Aorta (tissue), 5 donors: ENCODE measurements around the gene MYOT. TPM values are rescaled to one million over a fixed set of nuclear protein-coding genes. Genes with fewer than 3 reads are reported as not detected.

ENCODE experiments used
- ATAC-seq: fragments of 200-7000 bp; cut with Tn5 transposase; one replicate; pipeline ENCODE4 v1.9.1; 2022; ENCODE audit warnings: moderate library complexity; ENCODE audit not compliant: low FRiP score
- DNase-seq, 2 donors: peaks; one replicate each; pipeline ENCODE4 v3.0.0-alpha.2; 2020
- H3K27ac ChIP-seq, 2 donors: one replicate each; pipeline ENCODE4 v1.5.1; 2013; ENCODE audit warnings: low read length in 2 of 2, mild to moderate bottlenecking in 2 of 2, moderate library complexity in 2 of 2, control low read depth in 1 of 2, inconsistent platforms in 1 of 2, low read depth in 1 of 2
- H3K27me3 ChIP-seq, 2 donors: one replicate each; pipeline ENCODE4 v1.6.1; 2013; ENCODE audit warnings: control low read depth in 1 of 2, low read length in 1 of 2, mild to moderate bottlenecking in 1 of 2, moderate library complexity in 1 of 2; ENCODE audit not compliant: insufficient read depth in 2 of 2, control insufficient read depth in 1 of 2
- H3K36me3 ChIP-seq, 2 donors: one replicate each; pipeline ENCODE4 v1.6.1; 2013; ENCODE audit warnings: control low read depth in 1 of 2, low read length in 1 of 2, mild to moderate bottlenecking in 1 of 2; ENCODE audit not compliant: insufficient read depth in 2 of 2, control insufficient read depth in 1 of 2
- H3K4me1 ChIP-seq, 2 donors: one replicate each; pipeline ENCODE4 v1.6.1; 2013; ENCODE audit warnings: low read length in 2 of 2, control low read depth in 1 of 2, mild to moderate bottlenecking in 1 of 2, moderate library complexity in 1 of 2; ENCODE audit not compliant: insufficient read depth in 2 of 2, control insufficient read depth in 1 of 2
- H3K4me3 ChIP-seq, 2 donors: one replicate each; pipeline ENCODE4 v1.5.1; 2013; ENCODE audit warnings: low read length in 2 of 2, control low read depth in 1 of 2, mild to moderate bottlenecking in 1 of 2
- H3K9me3 ChIP-seq: one replicate; pipeline ENCODE4 v1.6.1; 2013; ENCODE audit warnings: mild to moderate bottlenecking, low read length; ENCODE audit not compliant: control insufficient read depth
- WGBS, 2 donors: extraction: QIAGEN DNeasy Blood & Tissue Kit; methylation state at CpG; one replicate each; pipeline ENCODE4 v1.1.7; 2013; 5-methylcytosine and 5-hydroxymethylcytosine counted together
- intact Hi-C, 2 donors: fragments of 100-400 bp; cut with DNase I; formaldehyde crosslinking; loops; one replicate each; pipeline versions ENCODE4 v1.14.2 to v1.15.0; 2022
- polyA plus RNA-seq, 2 donors: library from polyadenylated mRNA; stranded (reverse); fragments of 200-250 nt; gene quantifications; one replicate each; pipeline ENCODE4 v1.2.3, GENCODE V29; 2013
- total RNA-seq, 2 donors: library from RNA; stranded (reverse); fragmentation: NEBNext Ultra II Directional; extraction: Animal tissue kit (Norgen Biotek cat#: 25700); gene quantifications; one replicate each; pipeline ENCODE4 v1.2.1, GENCODE V29; 2021
- donor health status: healthy with polysubstance abuse.
- donor health status: Bipolar disorder and iron deficiency.
- donor health status: DM: no; HTN: no; CAD: no.
- donor health status: DM: no; HTN: no; CAD: no.
- donor health status: DM: yes; HTN: yes; CAD: no.

The MYOT gene
- total and polyA plus RNA-seq, 4 donors: 0.26 to 7.1 (median 5.1) TPM

- H3K4me3 ChIP-seq: no peak overlapping the region
- no peak overlapping the region for H3K27ac ChIP-seq
- ATAC-seq (no peak), DNase-seq (no peak)
- WGBS, 2 donors: 24 to 35% methylated on average over 2 of the region's 2 CpGs
- peaks cover 0 to 2% of the 10 kb centered on the region in 2 donors for H3K4me1 ChIP-seq
- intact Hi-C loops: no loop called here
- H3K27me3 ChIP-seq: no peaks in the 10 kb centered on the region
- no peaks in the 10 kb centered on the region for H3K9me3 ChIP-seq
- no peaks in the 10 kb centered on the region for H3K36me3 ChIP-seq
Observed at GRCh38 chr5:137831105-137831504, 36.6 kb upstream of the MYOT start.

- Histone ChIP-seq H3K4me1 (peaks cover 0 to 2% of the 10 kb centered on the region in 2 donors), H3K4me3 (no peak overlapping the region), H3K27ac (no peak overlapping the region), H3K27me3 (no peaks in the 10 kb centered on the region), H3K9me3 (no peaks in the 10 kb centered on the region), H3K36me3 (no peaks in the 10 kb centered on the region)
- DNase-seq: no peak
- intact Hi-C loops: no loop called here
- WGBS, 2 donors: 48 to 51% methylated on average over 3 of the region's 3 CpGs
- no peak for ATAC-seq
Observed at GRCh38 chr5:137831526-137831925, 36.1 kb upstream of the MYOT start.

GRCh38 chr5:137832416-137832815 is 35.2 kb upstream of the MYOT start:
- Histone ChIP-seq H3K9me3 (no peaks in the 10 kb centered on the region), H3K4me3 (no peak overlapping the region), H3K36me3 (no peaks in the 10 kb centered on the region), H3K4me1 (peaks cover 2 to 3% of the 10 kb centered on the region in 2 donors), H3K27ac (no peak overlapping the region), H3K27me3 (no peaks in the 10 kb centered on the region)
- ATAC-seq: no peak
- WGBS, 2 donors: 79 to 86% methylated on average over 1 of the region's 1 CpG
- intact Hi-C loops: no loop called here
- DNase-seq: no peak

GRCh38 chr5:137833463-137833862 is 34.2 kb upstream of the MYOT start:
- intact Hi-C loops: no loop called here
- H3K4me3 ChIP-seq: no peak overlapping the region
- H3K36me3 ChIP-seq: no peaks in the 10 kb centered on the region
- no peak overlapping the region for H3K27ac ChIP-seq
- H3K4me1 ChIP-seq: peaks cover 2 to 3% of the 10 kb centered on the region in 2 donors
- 47 to 71% methylated on average over 1 of the region's 1 CpG for WGBS, 2 donors
- ATAC-seq (no peak), DNase-seq (no peak)
- no peaks in the 10 kb centered on the region for H3K9me3 ChIP-seq
- H3K27me3 ChIP-seq: no peaks in the 10 kb centered on the region

- DNase-seq: no peak
- Histone ChIP-seq H3K9me3 (no peaks in the 10 kb centered on the region), H3K27ac (no peak overlapping the region), H3K4me3 (no peak overlapping the region), H3K27me3 (no peaks in the 10 kb centered on the region), H3K36me3 (no peaks in the 10 kb centered on the region), H3K4me1 (peaks cover 2 to 3% of the 10 kb centered on the region in 2 donors)
- ATAC-seq: no peak
- 49 to 53% methylated on average over 4 of the region's 4 CpGs for WGBS, 2 donors
- intact Hi-C loops: loop anchor here (5.0 kb wide), 3 partner anchors 48 to 163 kb away; partner anchors contain the start of gene PKD2L2 (in 1 of the 2)
Observed at GRCh38 chr5:137834498-137835049, 33.1 kb upstream of the MYOT start.

GRCh38 chr5:137836298-137836697 is 31.4 kb upstream of the MYOT start:
- DNase-seq (no peak), ATAC-seq (no peak)
- intact Hi-C loops: loop anchor here (5.0 kb wide), 3 partner anchors 46 to 161 kb away; partner anchors contain the start of gene PKD2L2 (in 1 of the 2)
- no peaks in the 10 kb centered on the region for H3K9me3 ChIP-seq
- no peaks in the 10 kb centered on the region for H3K27me3 ChIP-seq
- WGBS, 2 donors: 19 to 24% methylated on average over 1 of the region's 1 CpG
- no peak overlapping the region for H3K4me3 ChIP-seq
- H3K27ac ChIP-seq: no peak overlapping the region
- H3K36me3 ChIP-seq: no peaks in the 10 kb centered on the region
- peaks cover 2 to 3% of the 10 kb centered on the region in 2 donors for H3K4me1 ChIP-seq

GRCh38 chr5:137836997-137837396 is 30.7 kb upstream of the MYOT start:
- Histone ChIP-seq H3K36me3 (no peaks in the 10 kb centered on the region), H3K27ac (peak overlapping the region in 1 of 2 donors; percentile 87), H3K9me3 (no peaks in the 10 kb centered on the region), H3K27me3 (no peaks in the 10 kb centered on the region), H3K4me1 (peaks cover 2 to 3% of the 10 kb centered on the region in 2 donors), H3K4me3 (no peak overlapping the region)
- DNase-seq (no peak), ATAC-seq (peak; percentile 52)
- intact Hi-C loops: loop anchor here (5.0 kb wide), 3 partner anchors 45 to 160 kb away; partner anchors contain the start of gene PKD2L2 (in 1 of the 2)

GRCh38 chr5:137837491-137838394 is 29.9 kb upstream of the MYOT start:
- DNase-seq (no peak), ATAC-seq (no peak)
- Histone ChIP-seq H3K9me3 (no peaks in the 10 kb centered on the region), H3K27ac (peak overlapping the region in 1 of 2 donors; percentile 87), H3K27me3 (no peaks in the 10 kb centered on the region), H3K36me3 (no peaks in the 10 kb centered on the region), H3K4me3 (no peak overlapping the region), H3K4me1 (peaks cover 2 to 3% of the 10 kb centered on the region in 2 donors)
- intact Hi-C loops: loop anchor here (5.0 kb wide), 3 partner anchors 45 to 160 kb away; partner anchors contain the start of gene PKD2L2 (in 1 of the 2)
- WGBS, 2 donors: 19 to 26% methylated on average over 2 of the region's 2 CpGs
